SH-SY5Y (cell line): ENCODE measurements around the gene FLAD1.

ENCODE experiments used
- GATA2 ChIP-seq: IDR thresholded peaks from 2 replicates; pipeline ENCODE4 v1.6.1; 2011; ENCODE audit warnings: mild to moderate bottlenecking, low read depth, low read length
- GATA3 ChIP-seq: IDR thresholded peaks from 2 replicates; pipeline ENCODE4 v1.6.1; 2011; ENCODE audit warnings: low read depth, mild to moderate bottlenecking, low read length, moderate library complexity

DNA sequence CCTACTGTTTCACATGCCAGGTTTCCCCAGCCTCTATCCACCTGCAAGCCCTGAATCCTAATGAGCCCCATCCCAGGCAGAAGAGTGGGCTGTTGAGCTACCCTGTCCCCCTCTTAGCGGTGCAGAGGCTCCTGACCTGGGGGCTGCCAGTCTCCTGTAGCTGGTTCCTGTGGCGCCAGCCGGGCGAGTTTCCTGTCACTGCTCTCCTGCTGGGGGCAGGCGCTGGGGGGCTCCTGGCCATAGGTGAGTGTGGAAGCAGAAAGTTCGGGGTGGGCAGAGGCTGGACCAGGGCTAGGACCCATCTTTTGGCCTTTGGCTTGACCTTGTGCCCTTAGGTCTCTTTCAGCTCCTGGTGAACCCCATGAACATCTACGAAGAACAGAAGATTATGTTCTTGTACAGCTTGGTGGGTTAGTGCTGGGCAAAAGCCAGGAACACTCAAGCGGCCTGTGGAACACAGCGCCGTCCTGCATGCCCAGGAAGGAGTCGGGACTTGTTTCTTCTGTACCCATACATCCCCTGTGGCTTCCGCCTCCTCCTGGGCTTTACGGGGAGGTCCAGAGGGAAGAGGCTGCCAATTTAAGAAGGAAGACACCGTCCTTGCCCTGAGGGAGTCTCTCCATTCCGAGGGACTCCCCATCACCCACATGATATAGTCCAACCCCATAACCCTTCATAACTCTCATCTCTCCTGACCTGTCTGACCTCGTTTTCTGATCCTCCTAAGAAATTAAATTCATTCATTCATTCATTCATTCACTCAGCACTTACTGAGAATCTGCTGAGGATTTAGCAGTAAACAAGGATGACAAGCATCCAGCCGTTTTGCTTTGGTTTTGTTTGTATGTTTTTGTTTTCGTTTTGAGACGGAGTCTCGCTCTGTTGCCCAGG lies 51.4 kb downstream of the FLAD1 start:
- TF ChIP-seq GATA3 (no peak), GATA2 (no peak)
